H9 (cell line): ENCODE results near the gene ITGB7. TPM values are rescaled to one million over a fixed set of nuclear protein-coding genes. Genes with fewer than 3 reads are reported as not detected.

Source experiments
- DNase-seq: peaks from one replicate; pipeline ENCODE4 v3.0.0-alpha.2; 2017
- H2AFZ ChIP-seq: one replicate; pipeline ENCODE4 v1.6.1; 2013; ENCODE audit warnings: mild to moderate bottlenecking, low read length, control low read depth, moderate library complexity
- H2AK5ac ChIP-seq: 2 replicates; pipeline ENCODE4 v1.6.1; 2013; ENCODE audit warnings: low read length, control low read depth, mixed read lengths; ENCODE audit not compliant: insufficient read length
- H2BK120ac ChIP-seq: one replicate; pipeline ENCODE4 v1.6.1; 2013; ENCODE audit warnings: low read depth, mild to moderate bottlenecking, low read length, control low read depth, inconsistent platforms; ENCODE audit not compliant: poor library complexity, severe bottlenecking
- H2BK12ac ChIP-seq: 2 replicates; pipeline ENCODE4 v1.6.1; 2013; ENCODE audit warnings: low read length, control low read depth, mixed read lengths, low read depth; ENCODE audit not compliant: insufficient read length
- H2BK15ac ChIP-seq: 2 replicates; pipeline ENCODE4 v1.6.1; 2013; ENCODE audit warnings: low read depth, low read length, control low read depth
- H2BK20ac ChIP-seq: one replicate; pipeline ENCODE4 v1.6.1; 2013; ENCODE audit warnings: low read depth, mild to moderate bottlenecking, low read length, control low read depth, inconsistent platforms; ENCODE audit not compliant: poor library complexity, severe bottlenecking
- H2BK5ac ChIP-seq: 2 replicates; pipeline ENCODE4 v1.6.1; 2013; ENCODE audit warnings: low read length, control low read depth, mixed read lengths; ENCODE audit not compliant: insufficient read length
- H3K14ac ChIP-seq: 2 replicates; pipeline ENCODE4 v1.6.1; 2013; ENCODE audit warnings: low read length, control low read depth; ENCODE audit not compliant: insufficient read depth
- H3K18ac ChIP-seq: 2 replicates; pipeline ENCODE4 v1.6.1; 2013; ENCODE audit warnings: low read depth, mild to moderate bottlenecking, mixed read lengths, low read length, control low read depth; ENCODE audit not compliant: insufficient read length
- H3K23ac ChIP-seq: 2 replicates; pipeline ENCODE4 v1.6.1; 2013; ENCODE audit warnings: low read length, control low read depth, mixed read lengths, low read depth; ENCODE audit not compliant: insufficient read length
- H3K23me2 ChIP-seq: 2 replicates; pipeline ENCODE4 v1.6.1; 2013; ENCODE audit warnings: low read depth, mild to moderate bottlenecking, mixed read lengths, low read length, control low read depth; ENCODE audit not compliant: insufficient read length, poor library complexity, severe bottlenecking
- H3K27ac ChIP-seq: 2 replicates; pipeline ENCODE4 v1.5.1; 2013; ENCODE audit warnings: low read length, control low read depth, mixed read lengths, low read depth; ENCODE audit not compliant: insufficient read length
- H3K27me3 ChIP-seq: 2 replicates; pipeline ENCODE4 v1.6.1; 2013; ENCODE audit warnings: low read length, control low read depth, inconsistent platforms; ENCODE audit not compliant: insufficient read depth
- H3K4ac ChIP-seq: 2 replicates; pipeline ENCODE4 v1.6.1; 2013; ENCODE audit warnings: low read depth, mild to moderate bottlenecking, control low read depth, inconsistent platforms, low read length, moderate library complexity
- H3K4me1 ChIP-seq: 2 replicates; pipeline ENCODE4 v1.6.1; 2013; ENCODE audit warnings: low read length, control low read depth, inconsistent platforms; ENCODE audit not compliant: insufficient read depth
- H3K4me2 ChIP-seq: 2 replicates; pipeline ENCODE4 v1.6.1; 2013; ENCODE audit warnings: low read length, control low read depth, mixed read lengths; ENCODE audit not compliant: insufficient read length, insufficient read depth
- H3K56ac ChIP-seq: 2 replicates; pipeline ENCODE4 v1.6.1; 2013; ENCODE audit warnings: low read depth, mild to moderate bottlenecking, mixed read lengths, low read length, control low read depth; ENCODE audit not compliant: insufficient read length
- H3K79me1 ChIP-seq: 2 replicates; pipeline ENCODE4 v1.6.1; 2013; ENCODE audit warnings: low read depth, mild to moderate bottlenecking, moderate library complexity, low read length, control low read depth, inconsistent platforms; ENCODE audit not compliant: insufficient read depth, poor library complexity, severe bottlenecking
- H3K79me2 ChIP-seq: 2 replicates; pipeline ENCODE4 v1.6.1; 2013; ENCODE audit warnings: low read length, control low read depth, inconsistent platforms; ENCODE audit not compliant: insufficient read depth
- H3K9ac ChIP-seq: 2 replicates; pipeline ENCODE4 v1.6.1; 2013; ENCODE audit warnings: low read length, control low read depth, mixed read lengths; ENCODE audit not compliant: insufficient read length; ENCODE audit errors: extremely low read depth
- H3K9me3 ChIP-seq: one replicate; pipeline ENCODE4 v1.6.1; 2013; ENCODE audit warnings: low read depth, low read length, inconsistent platforms; ENCODE audit not compliant: control insufficient read depth
- H3T11ph ChIP-seq: one replicate; pipeline ENCODE4 v1.6.1; 2013; ENCODE audit warnings: mild to moderate bottlenecking, low read length, control low read depth, inconsistent platforms
- H4K20me1 ChIP-seq: one replicate; pipeline ENCODE4 v1.6.1; 2013; ENCODE audit not compliant: control insufficient read depth, insufficient read length, insufficient read depth
- H4K5ac ChIP-seq: 2 replicates; pipeline ENCODE4 v1.6.1; 2013; ENCODE audit warnings: low read depth, mild to moderate bottlenecking, mixed read lengths, low read length, control low read depth; ENCODE audit not compliant: insufficient read length
- H4K8ac ChIP-seq: replicated peaks from 2 replicates; pipeline ENCODE4 v1.6.1; 2013; ENCODE audit warnings: low read length, control low read depth, mixed read lengths, low read depth; ENCODE audit not compliant: insufficient read length
- H4K91ac ChIP-seq: 2 replicates; pipeline ENCODE4 v1.6.1; 2013; ENCODE audit warnings: low read depth, mild to moderate bottlenecking, moderate library complexity, mixed read lengths, low read length, control low read depth; ENCODE audit not compliant: insufficient read length
- H3K27ac Mint-ChIP-seq, 3 experiments: 2 replicates in 2 of 3; 3 replicates in 1 of 3; pipeline ENCODE4 v1.8.0; 2020 to 2021; ENCODE audit warnings: mixed read lengths in 3 of 3, mild to moderate bottlenecking in 1 of 3, moderate library complexity in 1 of 3
- H3K27me3 Mint-ChIP-seq: 2 replicates; pipeline ENCODE4 v1.8.0; 2021; ENCODE audit warnings: low read depth, mild to moderate bottlenecking, moderate library complexity, mixed read lengths
- H3K36me3 Mint-ChIP-seq, 3 experiments: 2 replicates in 2 of 3; 3 replicates in 1 of 3; pipeline ENCODE4 v1.8.0; 2020 to 2021; ENCODE audit warnings: low read depth in 3 of 3, mixed read lengths in 3 of 3; ENCODE audit not compliant: insufficient read depth in 1 of 3
- H3K4me1 Mint-ChIP-seq, 2 experiments: 2 replicates each; pipeline ENCODE4 v1.8.0; 2020; ENCODE audit warnings: mixed read lengths in 2 of 2
- H3K4me3 Mint-ChIP-seq, 2 experiments: 2 replicates in 1 of 2; 3 replicates in 1 of 2; pipeline ENCODE4 v1.8.0; 2020 to 2021; ENCODE audit warnings: mild to moderate bottlenecking in 2 of 2, mixed read lengths in 2 of 2, moderate library complexity in 1 of 2
- H3K9me3 Mint-ChIP-seq, 2 experiments: 2 replicates in 1 of 2; 3 replicates in 1 of 2; pipeline ENCODE4 v1.8.0; 2020; ENCODE audit warnings: mild to moderate bottlenecking in 2 of 2, mixed read lengths in 2 of 2, moderate library complexity in 1 of 2
- CTCF ChIP-seq: fragments of 200-600 bp; sonication (generic); conservative IDR thresholded peaks from 3 replicates; pipeline ENCODE4 v1.8.0; 2021; ENCODE audit warnings: antibody characterized with exemption, mild to moderate bottlenecking
- WGBS: extraction: QIAGEN DNeasy Blood & Tissue Kit; methylation state at CpG from one replicate; pipeline ENCODE4 v1.1.7; 2013; ENCODE audit warnings: missing lambda C conversion rate, low lambda C conversion rate, mixed read lengths; ENCODE audit not compliant: insufficient read length; ENCODE audit errors: extremely low coverage; 5-methylcytosine and 5-hydroxymethylcytosine counted together
- total RNA-seq: library from RNA; stranded (reverse); gene quantifications from 2 replicates; pipeline ENCODE4 v1.2.1, GENCODE V29; 2021

The ITGB7 gene
- total RNA-seq, 1 experiment from 2014 or later = 0.39 TPM

- no peak overlapping the region for H3K4ac ChIP-seq
- H3K56ac ChIP-seq = no peak overlapping the region
- H3K23ac ChIP-seq = no peak overlapping the region
- H2BK15ac ChIP-seq = no peak overlapping the region
- 0 out of 4 replicates have a peak, but pooled peaks cover 0 to 3% of the 10 kb centered on the region in 2 experiments for H3K4me1 Mint-ChIP-seq
- H3K4me3 Mint-ChIP-seq = no peak overlapping the region
- no peak overlapping the region for H4K91ac ChIP-seq
- H3K27ac ChIP-seq = no peak overlapping the region
- H3K27ac Mint-ChIP-seq = no peak overlapping the region
- H3K9ac ChIP-seq = no peak overlapping the region
- H4K5ac ChIP-seq = no peak overlapping the region
- no peak overlapping the region for H2BK120ac ChIP-seq
- H3T11ph ChIP-seq = no peak overlapping the region
- no peak overlapping the region for H3K14ac ChIP-seq
- H3K23me2 ChIP-seq = no peaks in the 10 kb centered on the region
- H3K27me3 ChIP-seq = peaks cover 18% of the 10 kb centered on the region; the same call in 1 of the 2 replicates
- no peaks in the 10 kb centered on the region for H3K79me2 ChIP-seq
- H3K36me3 Mint-ChIP-seq = no peaks in the 10 kb centered on the region; a peak in 1 of 7 replicates
- 0 out of 5 replicates have a peak, but pooled peaks cover 0 to 2% of the 10 kb centered on the region in 2 experiments for H3K9me3 Mint-ChIP-seq
- no CpG with 5 or more reads among the region's 10 CpGs for WGBS
- no peaks in the 10 kb centered on the region for H3K9me3 ChIP-seq
- H3K4me2 ChIP-seq = no peak overlapping the region
- no peak overlapping the region for H2BK20ac ChIP-seq
- no peak overlapping the region for H3K18ac ChIP-seq
- no peak for DNase-seq
- H3K4me1 ChIP-seq = no peaks in the 10 kb centered on the region
- H4K8ac ChIP-seq = no peak overlapping the region
- peaks cover 93% of the 10 kb centered on the region for H3K27me3 Mint-ChIP-seq
- TF ChIP-seq CTCF = no peak
- H2BK5ac ChIP-seq = no peak overlapping the region
- no peak overlapping the region for H2BK12ac ChIP-seq
- no peaks in the 10 kb centered on the region for H3K79me1 ChIP-seq
- H2AFZ ChIP-seq = no peak overlapping the region
- H2AK5ac ChIP-seq = no peak overlapping the region
- H4K20me1 ChIP-seq = no peaks in the 10 kb centered on the region
These were observed 11.3 kb downstream of the ITGB7 start for GRCh38 chr12:53195516-53196420.
